ENCODE measurements around the gene C13orf42. TPM values are rescaled to one million over a fixed set of nuclear protein-coding genes. Genes with fewer than 3 reads are reported as not detected.

Gene C13orf42
- total RNA-seq, 2 experiments from 2014 or later: not detected

GRCh38 chr13:51065372-51066090 lies 45.5 kb downstream of the C13orf42 start:
- Mint-ChIP-seq H3K36me3 (ENCODE audit: low read depth) (no peaks in the 10 kb centered on the region), H3K4me3 (no peak overlapping the region), H3K4me1 (peaks cover 7% of the 10 kb centered on the region), H3K27ac (no peak overlapping the region), H3K9me3 (ENCODE audit: low read depth) (no peaks in the 10 kb centered on the region), H3K27me3 (peaks cover 21% of the 10 kb centered on the region)
- no peak for DNase-seq
- ChIA-PET CTCF (interaction anchor here (0.8 to 1.3 kb wide), 2 partner anchors 152 to 426 kb away, joined by 3 to 4 read pairs; no protein-coding TSS in a partner anchor), POLR2A (no interaction called here)
- no peak for ATAC-seq
- intact Hi-C loops (cut with DNase I, micrococcal nuclease): loop anchor here in 1 of 2 experiments (10.0 kb wide), 2 partner anchors 151 to 261 kb away; no protein-coding TSS in a partner anchor

- intact Hi-C loops (cut with DNase I, micrococcal nuclease): loop anchor here in 1 of 2 experiments (10.0 kb wide), 2 partner anchors 150 to 260 kb away; no protein-coding TSS in a partner anchor
- H3K4me1 Mint-ChIP-seq: peaks cover 1% of the 10 kb centered on the region
- no peak for ATAC-seq
- no peak overlapping the region for H3K27ac Mint-ChIP-seq
- no peak for DNase-seq
- CTCF ChIA-PET: no interaction called here
- peaks cover 21% of the 10 kb centered on the region for H3K27me3 Mint-ChIP-seq
- no peaks in the 10 kb centered on the region for H3K9me3 Mint-ChIP-seq (ENCODE audit: low read depth)
- no peaks in the 10 kb centered on the region for H3K36me3 Mint-ChIP-seq (ENCODE audit: low read depth)
- H3K4me3 Mint-ChIP-seq: no peak overlapping the region
- POLR2A ChIA-PET: interaction anchor here (0.5 kb wide), 1 partner anchor 34 kb away, joined by 5 read pairs; no protein-coding TSS in a partner anchor
Observed at GRCh38 chr13:51064753-51065152, 46.3 kb downstream of the C13orf42 start.

GRCh38 chr13:51063909-51064308 lies 47.2 kb downstream of the C13orf42 start:
- DNase-seq: no peak
- ChIA-PET CTCF (interaction anchor here (0.6 kb wide), 1 partner anchor 489 kb away, joined by 3 read pairs; no protein-coding TSS in a partner anchor), POLR2A (no interaction called here)
- Mint-ChIP-seq H3K4me1 (no peaks in the 10 kb centered on the region), H3K4me3 (no peak overlapping the region), H3K36me3 (ENCODE audit: low read depth) (no peaks in the 10 kb centered on the region), H3K27me3 (peaks cover 21% of the 10 kb centered on the region), H3K27ac (no peak overlapping the region), H3K9me3 (ENCODE audit: low read depth) (no peaks in the 10 kb centered on the region)
- intact Hi-C loops (cut with DNase I, micrococcal nuclease): loop anchor here in 1 of 2 experiments (10.0 kb wide), 2 partner anchors 149 to 259 kb away; no protein-coding TSS in a partner anchor
- no peak for ATAC-seq

- CTCF ChIA-PET: interaction anchor here (0.6 to 2.4 kb wide), 4 partner anchors 11 to 65 kb away, joined by 3 to 8 read pairs (median 4); no protein-coding TSS in a partner anchor
- DNase-seq (no peak), ATAC-seq (no peak)
- Mint-ChIP-seq H3K4me3 (no peak overlapping the region), H3K9me3 (ENCODE audit: low read depth) (no peaks in the 10 kb centered on the region), H3K27me3 (no peaks in the 10 kb centered on the region), H3K4me1 (no peaks in the 10 kb centered on the region), H3K36me3 (ENCODE audit: low read depth) (no peaks in the 10 kb centered on the region), H3K27ac (no peak overlapping the region)
- intact Hi-C loops (cut with DNase I, micrococcal nuclease): no loop called here
- POLR2A ChIA-PET: no interaction called here
Observed at GRCh38 chr13:51058461-51059167, 52.5 kb downstream of the C13orf42 start.

- ChIA-PET POLR2A (no interaction called here), CTCF (interaction anchor here (0.6 to 1.2 kb wide), 4 partner anchors 13 to 106 kb away, joined by 3 to 4 read pairs (median 3); no protein-coding TSS in a partner anchor)
- no peak for DNase-seq
- Mint-ChIP-seq H3K4me1 (no peaks in the 10 kb centered on the region), H3K9me3 (ENCODE audit: low read depth) (no peaks in the 10 kb centered on the region), H3K27me3 (no peaks in the 10 kb centered on the region), H3K36me3 (ENCODE audit: low read depth) (no peaks in the 10 kb centered on the region), H3K4me3 (no peak overlapping the region), H3K27ac (no peak overlapping the region)
- ATAC-seq: no peak
- intact Hi-C loops (cut with DNase I, micrococcal nuclease): no loop called here
Observed at GRCh38 chr13:51057906-51058305, 53.2 kb downstream of the C13orf42 start.

- CTCF ChIA-PET: interaction anchor here (0.6 to 1.2 kb wide), 5 partner anchors 12 to 105 kb away, joined by 3 to 4 read pairs (median 3); no protein-coding TSS in a partner anchor
- no peaks in the 10 kb centered on the region for H3K27me3 Mint-ChIP-seq
- no peak for ATAC-seq
- intact Hi-C loops (cut with DNase I, micrococcal nuclease): no loop called here
- no peaks in the 10 kb centered on the region for H3K9me3 Mint-ChIP-seq (ENCODE audit: low read depth)
- no peak overlapping the region for H3K4me3 Mint-ChIP-seq
- H3K36me3 Mint-ChIP-seq (ENCODE audit: low read depth): no peaks in the 10 kb centered on the region
- DNase-seq: no peak
- H3K27ac Mint-ChIP-seq: no peak overlapping the region
- no peaks in the 10 kb centered on the region for H3K4me1 Mint-ChIP-seq
- POLR2A ChIA-PET: no interaction called here
Observed at GRCh38 chr13:51057001-51057400, 54.1 kb downstream of the C13orf42 start.

- Mint-ChIP-seq H3K36me3 (ENCODE audit: low read depth) (no peaks in the 10 kb centered on the region), H3K4me1 (no peaks in the 10 kb centered on the region), H3K27ac (no peak overlapping the region), H3K27me3 (peaks cover 2% of the 10 kb centered on the region), H3K4me3 (no peak overlapping the region), H3K9me3 (ENCODE audit: low read depth) (no peaks in the 10 kb centered on the region)
- ChIA-PET POLR2A (no interaction called here), CTCF (no interaction called here)
- intact Hi-C loops (cut with DNase I, micrococcal nuclease): no loop called here
- DNase-seq (no peak), ATAC-seq (no peak)
Observed at GRCh38 chr13:51052581-51052980, 58.5 kb downstream of the C13orf42 start.

GRCh38 chr13:51050021-51050830 lies 60.8 kb downstream of the C13orf42 start:
- peaks cover 2% of the 10 kb centered on the region for H3K27me3 Mint-ChIP-seq
- H3K4me1 Mint-ChIP-seq: no peaks in the 10 kb centered on the region
- ATAC-seq: no peak
- no peak for DNase-seq
- no peaks in the 10 kb centered on the region for H3K36me3 Mint-ChIP-seq (ENCODE audit: low read depth)
- H3K4me3 Mint-ChIP-seq: no peak overlapping the region
- POLR2A ChIA-PET: no interaction called here
- CTCF ChIA-PET: interaction anchor here (0.6 kb wide), 1 partner anchor 19 kb away, joined by 3 read pairs; no protein-coding TSS in a partner anchor
- intact Hi-C loops (cut with DNase I, micrococcal nuclease): no loop called here
- no peak overlapping the region for H3K27ac Mint-ChIP-seq
- H3K9me3 Mint-ChIP-seq (ENCODE audit: low read depth): no peaks in the 10 kb centered on the region

GRCh38 chr13:51048616-51049015 lies 62.5 kb downstream of the C13orf42 start:
- H3K27ac Mint-ChIP-seq: no peak overlapping the region
- POLR2A ChIA-PET: no interaction called here
- no peak for ATAC-seq
- no peaks in the 10 kb centered on the region for H3K4me1 Mint-ChIP-seq
- CTCF ChIA-PET: no interaction called here
- H3K4me3 Mint-ChIP-seq: no peak overlapping the region
- no peaks in the 10 kb centered on the region for H3K9me3 Mint-ChIP-seq (ENCODE audit: low read depth)
- peaks cover 2% of the 10 kb centered on the region for H3K27me3 Mint-ChIP-seq
- DNase-seq: no peak
- intact Hi-C loops (cut with DNase I, micrococcal nuclease): no loop called here
- no peaks in the 10 kb centered on the region for H3K36me3 Mint-ChIP-seq (ENCODE audit: low read depth)

- no peaks in the 10 kb centered on the region for H3K4me1 Mint-ChIP-seq
- DNase-seq (no peak), ATAC-seq (no peak)
- H3K36me3 Mint-ChIP-seq (ENCODE audit: low read depth): no peaks in the 10 kb centered on the region
- ChIA-PET POLR2A (no interaction called here), CTCF (no interaction called here)
- no peak overlapping the region for H3K4me3 Mint-ChIP-seq
- intact Hi-C loops (cut with DNase I, micrococcal nuclease): no loop called here
- H3K27me3 Mint-ChIP-seq: peaks cover 2% of the 10 kb centered on the region
- no peak overlapping the region for H3K27ac Mint-ChIP-seq
- no peaks in the 10 kb centered on the region for H3K9me3 Mint-ChIP-seq (ENCODE audit: low read depth)
Observed at GRCh38 chr13:51048166-51048461, 63.0 kb downstream of the C13orf42 start.

GRCh38 chr13:51047434-51048165 lies 63.5 kb downstream of the C13orf42 start:
- DNase-seq (no peak), ATAC-seq (no peak)
- H3K9me3 Mint-ChIP-seq (ENCODE audit: low read depth): no peaks in the 10 kb centered on the region
- H3K4me3 Mint-ChIP-seq: no peak overlapping the region
- ChIA-PET POLR2A (no interaction called here), CTCF (no interaction called here)
- H3K4me1 Mint-ChIP-seq: no peaks in the 10 kb centered on the region
- peaks cover 2% of the 10 kb centered on the region for H3K27me3 Mint-ChIP-seq
- intact Hi-C loops (cut with DNase I, micrococcal nuclease): no loop called here
- H3K27ac Mint-ChIP-seq: no peak overlapping the region
- H3K36me3 Mint-ChIP-seq (ENCODE audit: low read depth): no peaks in the 10 kb centered on the region

Measured in activated CD4-positive, alpha-beta T cell treated with anti-CD3 and anti-CD28 coated beads for 36 hours (primary cell).